GM23338 (cell line): ENCODE measurements around the gene MARCOL. TPM values are rescaled to one million over a fixed set of nuclear protein-coding genes. Genes with fewer than 3 reads are reported as not detected.

Source experiments
- ATAC-seq: fragments of 200-7000 bp; cut with Tn5 transposase; 3 replicates; pipeline ENCODE4 v1.9.1; 2020
- DNase-seq: peaks from one replicate; pipeline ENCODE4 v3.0.0-alpha.2; 2015; ENCODE audit warnings: low spot score
- H2AFZ ChIP-seq: fragments of 200-600 bp; sonication (generic); 2 replicates; pipeline ENCODE4 v1.8.0; 2016; ENCODE audit warnings: antibody characterized with exemption, mild to moderate bottlenecking, moderate library complexity
- H3F3A ChIP-seq: fragments of 200-600 bp; sonication (generic); replicated peaks from 2 replicates; pipeline ENCODE4 v1.8.0; 2017; ENCODE audit warnings: antibody characterized with exemption, mixed run types, low read depth
- H3K27ac ChIP-seq: fragments of 200-600 bp; sonication (generic); 2 replicates; pipeline ENCODE4 v1.6.1; 2016; ENCODE audit warnings: low read depth
- H3K27me3 ChIP-seq: fragments of 200-600 bp; sonication (generic); 2 replicates; pipeline ENCODE4 v1.8.0; 2016; ENCODE audit warnings: mild to moderate bottlenecking, mixed run types, moderate library complexity; ENCODE audit not compliant: insufficient read depth
- H3K36me3 ChIP-seq: fragments of 200-600 bp; sonication (generic); 2 replicates; pipeline ENCODE4 v1.8.0; 2016; ENCODE audit warnings: mild to moderate bottlenecking; ENCODE audit not compliant: insufficient read depth
- H3K4me1 ChIP-seq: fragments of 200-600 bp; sonication (generic); 2 replicates; pipeline ENCODE4 v1.8.0; 2016; ENCODE audit warnings: mild to moderate bottlenecking, moderate library complexity; ENCODE audit not compliant: insufficient read depth
- H3K4me2 ChIP-seq: fragments of 200-600 bp; sonication (generic); 2 replicates; pipeline ENCODE4 v1.7.1; 2017; ENCODE audit warnings: mixed run types
- H3K4me3 ChIP-seq: fragments of 200-600 bp; sonication (generic); 2 replicates; pipeline ENCODE4 v1.6.1; 2016; ENCODE audit warnings: mixed run types
- H3K79me2 ChIP-seq: fragments of 200-600 bp; sonication (generic); replicated peaks from 2 replicates; pipeline ENCODE4 v1.8.0; 2017; ENCODE audit warnings: mild to moderate bottlenecking; ENCODE audit not compliant: insufficient read depth
- H3K9me2 ChIP-seq: fragments of 200-600 bp; sonication (generic); 2 replicates; pipeline ENCODE4 v1.8.0; 2017; ENCODE audit not compliant: insufficient read depth
- H4K20me1 ChIP-seq: fragments of 200-600 bp; sonication (generic); replicated peaks from 2 replicates; pipeline ENCODE4 v1.8.0; 2017; ENCODE audit warnings: mild to moderate bottlenecking; ENCODE audit not compliant: insufficient read depth
- H3K27ac Mint-ChIP-seq: 2 replicates; pipeline ENCODE4 v1.8.0; 2020; ENCODE audit warnings: inconsistent platforms, mild to moderate bottlenecking, moderate library complexity, mixed read lengths
- H3K27me3 Mint-ChIP-seq: 3 replicates; pipeline ENCODE4 v1.8.0; 2022; ENCODE audit warnings: low read depth, mild to moderate bottlenecking, moderate library complexity, mixed read lengths, inconsistent platforms; ENCODE audit not compliant: insufficient read depth, poor library complexity
- H3K36me3 Mint-ChIP-seq: 3 replicates; pipeline ENCODE4 v1.8.0; 2021; ENCODE audit warnings: low read depth, mild to moderate bottlenecking, inconsistent platforms, moderate library complexity, mixed read lengths
- H3K4me1 Mint-ChIP-seq: 3 replicates; pipeline ENCODE4 v1.8.0; 2020; ENCODE audit warnings: mild to moderate bottlenecking, inconsistent platforms, mixed read lengths
- H3K4me3 Mint-ChIP-seq: 3 replicates; pipeline ENCODE4 v1.8.0; 2021; ENCODE audit warnings: moderate library complexity, mild to moderate bottlenecking, inconsistent platforms, mixed read lengths
- H3K9me3 Mint-ChIP-seq: 3 replicates; pipeline ENCODE4 v1.8.0; 2020; ENCODE audit warnings: moderate library complexity, mild to moderate bottlenecking, inconsistent platforms, mixed read lengths
- CREB1 ChIP-seq: fragments of 250-450 bp; sonication (Bioruptor Pico); IDR thresholded peaks from 2 replicates; pipeline ENCODE4 v1.5.0; 2020; ENCODE audit warnings: low read depth, mild to moderate bottlenecking, moderate library complexity
- EZH2 ChIP-seq: fragments of 200-600 bp; sonication (generic); IDR thresholded peaks from one replicate; pipeline ENCODE4 v1.8.0; 2017; ENCODE audit warnings: antibody characterized with exemption, mild to moderate bottlenecking, low read depth; ENCODE audit not compliant: unreplicated experiment
- EZH2phosphoT487 ChIP-seq: fragments of 200-600 bp; sonication (generic); IDR thresholded peaks from one replicate; pipeline ENCODE4 v1.8.1; 2018; ENCODE audit warnings: antibody characterized with exemption; ENCODE audit not compliant: unreplicated experiment
- JUNB ChIP-seq: IDR thresholded peaks from one replicate; pipeline ENCODE4 v1.6.1; 2016; ENCODE audit warnings: antibody characterized with exemption; ENCODE audit not compliant: unreplicated experiment
- NANOG ChIP-seq: IDR thresholded peaks from 2 replicates; pipeline ENCODE4 v1.6.1; 2016; ENCODE audit warnings: antibody characterized with exemption, borderline replicate concordance
- POLR2AphosphoS5 ChIP-seq: IDR thresholded peaks from 2 replicates; pipeline ENCODE4 v1.6.1; 2016; ENCODE audit warnings: antibody characterized with exemption, low read depth
- ZNF114 ChIP-seq: fragments of 250-450 bp; sonication (Bioruptor Pico); IDR thresholded peaks from 2 replicates; pipeline ENCODE4 v1.5.0; 2020; ENCODE audit warnings: mild to moderate bottlenecking, moderate library complexity
- ZNF331 ChIP-seq: fragments of 250-450 bp; sonication (Bioruptor Pico); IDR thresholded peaks from 2 replicates; pipeline ENCODE4 v1.5.0; 2020; ENCODE audit warnings: low read depth, mild to moderate bottlenecking, moderate library complexity
- polyA plus RNA-seq: library from polyadenylated mRNA; unstranded; fragments of >200 nt; fragmentation: Nextera tagmentation; extraction: Ambion mirVana; gene quantifications from 2 replicates; pipeline ENCODE4 v1.2.1, GENCODE V29; 2016
- total RNA-seq: library from RNA; depleted of rRNA; stranded (reverse); fragments of >200 nt; shearing (Covaris generic); gene quantifications from 2 replicates; pipeline ENCODE4 v1.2.3, GENCODE V29; 2014
- TF ChIP-seq, protein P1 (sequence below): IDR thresholded peaks from 2 replicates; pipeline ENCODE4 v1.6.1; 2016; ENCODE audit warnings: antibody characterized with exemption
- TF ChIP-seq, protein P2 (sequence below), 2 experiments: fragments of 200-600 bp in 1 of 2; sonication (generic) in 1 of 2; conservative IDR thresholded peaks; 2 replicates each; pipeline versions ENCODE4 v1.5.1 to v1.6.1; 2016 to 2017; ENCODE audit warnings: antibody characterized with exemption in 2 of 2, low read depth in 2 of 2, mild to moderate bottlenecking in 2 of 2, moderate library complexity in 1 of 2
- TF ChIP-seq, protein P3 (sequence below): fragments of 250-450 bp; sonication (Bioruptor Pico); IDR thresholded peaks from 2 replicates; pipeline ENCODE4 v1.5.0; 2020; ENCODE audit warnings: mild to moderate bottlenecking, moderate library complexity

The MARCOL gene
- total and polyA plus RNA-seq, 2 experiments from 2014 or later = not detected

DNA sequence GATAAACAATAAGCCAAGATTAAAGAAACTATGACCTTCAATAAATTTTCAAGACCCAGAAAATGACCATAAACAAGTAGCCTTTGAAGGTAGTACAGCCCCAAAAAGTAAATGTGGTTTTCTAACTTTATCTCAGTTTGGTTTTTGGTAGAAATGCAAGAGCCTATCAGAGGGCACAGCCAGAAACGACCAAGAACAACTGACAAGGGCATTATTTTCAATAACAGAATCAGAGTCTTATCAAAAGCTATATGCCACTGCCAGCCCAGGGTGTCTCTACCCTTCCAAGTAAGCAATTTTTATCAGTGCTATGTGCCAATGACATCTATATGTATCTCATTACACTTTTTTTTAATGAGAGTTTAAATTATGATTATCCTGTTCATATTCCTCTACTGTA, 47.3 kb upstream of the MARCOL start:
- H3K4me1 ChIP-seq = no peaks in the 10 kb centered on the region
- H2AFZ ChIP-seq = no peak overlapping the region
- Mint-ChIP-seq H3K4me3 (no peak overlapping the region), H3K4me1 (no peaks in the 10 kb centered on the region), H3K36me3 (no peaks in the 10 kb centered on the region), H3K27ac (no peak overlapping the region), H3K9me3 (no peaks in the 10 kb centered on the region), H3K27me3 (no peaks in the 10 kb centered on the region)
- DNase-seq (no peak), ATAC-seq (no peak)
- no peaks in the 10 kb centered on the region for H3K9me2 ChIP-seq
- H3K4me3 ChIP-seq = no peak overlapping the region
- no peaks in the 10 kb centered on the region for H3K36me3 ChIP-seq
- H3K27me3 ChIP-seq = no peaks in the 10 kb centered on the region
- no peaks in the 10 kb centered on the region for H3K79me2 ChIP-seq
- TF ChIP-seq NANOG (no peak), CREB1 (CRISPR knock-in tag) (no peak), ZNF114 (no peak), ZNF331 (CRISPR knock-in tag) (no peak), EZH2phosphoT487 (no peak), JUNB (no peak), POLR2AphosphoS5 (no peak), EZH2 (no peak)
- TF ChIP-seq, protein P1, sequence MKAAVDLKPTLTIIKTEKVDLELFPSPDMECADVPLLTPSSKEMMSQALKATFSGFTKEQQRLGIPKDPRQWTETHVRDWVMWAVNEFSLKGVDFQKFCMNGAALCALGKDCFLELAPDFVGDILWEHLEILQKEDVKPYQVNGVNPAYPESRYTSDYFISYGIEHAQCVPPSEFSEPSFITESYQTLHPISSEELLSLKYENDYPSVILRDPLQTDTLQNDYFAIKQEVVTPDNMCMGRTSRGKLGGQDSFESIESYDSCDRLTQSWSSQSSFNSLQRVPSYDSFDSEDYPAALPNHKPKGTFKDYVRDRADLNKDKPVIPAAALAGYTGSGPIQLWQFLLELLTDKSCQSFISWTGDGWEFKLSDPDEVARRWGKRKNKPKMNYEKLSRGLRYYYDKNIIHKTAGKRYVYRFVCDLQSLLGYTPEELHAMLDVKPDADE = no peak
- TF ChIP-seq, protein P2, sequence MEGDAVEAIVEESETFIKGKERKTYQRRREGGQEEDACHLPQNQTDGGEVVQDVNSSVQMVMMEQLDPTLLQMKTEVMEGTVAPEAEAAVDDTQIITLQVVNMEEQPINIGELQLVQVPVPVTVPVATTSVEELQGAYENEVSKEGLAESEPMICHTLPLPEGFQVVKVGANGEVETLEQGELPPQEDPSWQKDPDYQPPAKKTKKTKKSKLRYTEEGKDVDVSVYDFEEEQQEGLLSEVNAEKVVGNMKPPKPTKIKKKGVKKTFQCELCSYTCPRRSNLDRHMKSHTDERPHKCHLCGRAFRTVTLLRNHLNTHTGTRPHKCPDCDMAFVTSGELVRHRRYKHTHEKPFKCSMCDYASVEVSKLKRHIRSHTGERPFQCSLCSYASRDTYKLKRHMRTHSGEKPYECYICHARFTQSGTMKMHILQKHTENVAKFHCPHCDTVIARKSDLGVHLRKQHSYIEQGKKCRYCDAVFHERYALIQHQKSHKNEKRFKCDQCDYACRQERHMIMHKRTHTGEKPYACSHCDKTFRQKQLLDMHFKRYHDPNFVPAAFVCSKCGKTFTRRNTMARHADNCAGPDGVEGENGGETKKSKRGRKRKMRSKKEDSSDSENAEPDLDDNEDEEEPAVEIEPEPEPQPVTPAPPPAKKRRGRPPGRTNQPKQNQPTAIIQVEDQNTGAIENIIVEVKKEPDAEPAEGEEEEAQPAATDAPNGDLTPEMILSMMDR (conservative IDR thresholded peaks at IDR 0.05; ENCODE audit: low read depth in 2 of 2) = no peak
- TF ChIP-seq, protein P3, sequence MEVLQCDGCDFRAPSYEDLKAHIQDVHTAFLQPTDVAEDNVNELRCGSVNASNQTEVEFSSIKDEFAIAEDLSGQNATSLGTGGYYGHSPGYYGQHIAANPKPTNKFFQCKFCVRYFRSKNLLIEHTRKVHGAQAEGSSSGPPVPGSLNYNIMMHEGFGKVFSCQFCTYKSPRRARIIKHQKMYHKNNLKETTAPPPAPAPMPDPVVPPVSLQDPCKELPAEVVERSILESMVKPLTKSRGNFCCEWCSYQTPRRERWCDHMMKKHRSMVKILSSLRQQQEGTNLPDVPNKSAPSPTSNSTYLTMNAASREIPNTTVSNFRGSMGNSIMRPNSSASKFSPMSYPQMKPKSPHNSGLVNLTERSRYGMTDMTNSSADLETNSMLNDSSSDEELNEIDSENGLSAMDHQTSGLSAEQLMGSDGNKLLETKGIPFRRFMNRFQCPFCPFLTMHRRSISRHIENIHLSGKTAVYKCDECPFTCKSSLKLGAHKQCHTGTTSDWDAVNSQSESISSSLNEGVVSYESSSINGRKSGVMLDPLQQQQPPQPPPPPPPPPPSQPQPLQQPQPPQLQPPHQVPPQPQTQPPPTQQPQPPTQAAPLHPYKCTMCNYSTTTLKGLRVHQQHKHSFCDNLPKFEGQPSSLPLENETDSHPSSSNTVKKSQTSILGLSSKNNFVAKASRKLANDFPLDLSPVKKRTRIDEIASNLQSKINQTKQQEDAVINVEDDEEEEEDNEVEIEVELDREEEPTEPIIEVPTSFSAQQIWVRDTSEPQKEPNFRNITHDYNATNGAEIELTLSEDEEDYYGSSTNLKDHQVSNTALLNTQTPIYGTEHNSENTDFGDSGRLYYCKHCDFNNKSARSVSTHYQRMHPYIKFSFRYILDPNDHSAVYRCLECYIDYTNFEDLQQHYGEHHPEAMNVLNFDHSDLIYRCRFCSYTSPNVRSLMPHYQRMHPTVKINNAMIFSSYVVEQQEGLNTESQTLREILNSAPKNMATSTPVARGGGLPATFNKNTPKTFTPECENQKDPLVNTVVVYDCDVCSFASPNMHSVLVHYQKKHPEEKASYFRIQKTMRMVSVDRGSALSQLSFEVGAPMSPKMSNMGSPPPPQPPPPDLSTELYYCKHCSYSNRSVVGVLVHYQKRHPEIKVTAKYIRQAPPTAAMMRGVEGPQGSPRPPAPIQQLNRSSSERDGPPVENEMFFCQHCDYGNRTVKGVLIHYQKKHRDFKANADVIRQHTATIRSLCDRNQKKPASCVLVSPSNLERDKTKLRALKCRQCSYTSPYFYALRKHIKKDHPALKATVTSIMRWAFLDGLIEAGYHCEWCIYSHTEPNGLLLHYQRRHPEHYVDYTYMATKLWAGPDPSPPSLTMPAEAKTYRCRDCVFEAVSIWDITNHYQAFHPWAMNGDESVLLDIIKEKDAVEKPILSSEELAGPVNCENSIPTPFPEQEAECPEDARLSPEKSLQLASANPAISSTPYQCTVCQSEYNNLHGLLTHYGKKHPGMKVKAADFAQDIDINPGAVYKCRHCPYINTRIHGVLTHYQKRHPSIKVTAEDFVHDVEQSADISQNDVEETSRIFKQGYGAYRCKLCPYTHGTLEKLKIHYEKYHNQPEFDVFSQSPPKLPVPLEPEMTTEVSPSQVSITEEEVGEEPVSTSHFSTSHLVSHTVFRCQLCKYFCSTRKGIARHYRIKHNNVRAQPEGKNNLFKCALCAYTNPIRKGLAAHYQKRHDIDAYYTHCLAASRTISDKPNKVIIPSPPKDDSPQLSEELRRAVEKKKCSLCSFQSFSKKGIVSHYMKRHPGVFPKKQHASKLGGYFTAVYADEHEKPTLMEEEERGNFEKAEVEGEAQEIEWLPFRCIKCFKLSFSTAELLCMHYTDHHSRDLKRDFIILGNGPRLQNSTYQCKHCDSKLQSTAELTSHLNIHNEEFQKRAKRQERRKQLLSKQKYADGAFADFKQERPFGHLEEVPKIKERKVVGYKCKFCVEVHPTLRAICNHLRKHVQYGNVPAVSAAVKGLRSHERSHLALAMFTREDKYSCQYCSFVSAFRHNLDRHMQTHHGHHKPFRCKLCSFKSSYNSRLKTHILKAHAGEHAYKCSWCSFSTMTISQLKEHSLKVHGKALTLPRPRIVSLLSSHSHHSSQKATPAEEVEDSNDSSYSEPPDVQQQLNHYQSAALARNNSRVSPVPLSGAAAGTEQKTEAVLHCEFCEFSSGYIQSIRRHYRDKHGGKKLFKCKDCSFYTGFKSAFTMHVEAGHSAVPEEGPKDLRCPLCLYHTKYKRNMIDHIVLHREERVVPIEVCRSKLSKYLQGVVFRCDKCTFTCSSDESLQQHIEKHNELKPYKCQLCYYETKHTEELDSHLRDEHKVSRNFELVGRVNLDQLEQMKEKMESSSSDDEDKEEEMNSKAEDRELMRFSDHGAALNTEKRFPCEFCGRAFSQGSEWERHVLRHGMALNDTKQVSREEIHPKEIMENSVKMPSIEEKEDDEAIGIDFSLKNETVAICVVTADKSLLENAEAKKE (CRISPR knock-in tag) = no peak
- no peaks in the 10 kb centered on the region for H3F3A ChIP-seq
- no peak overlapping the region for H3K4me2 ChIP-seq
- H4K20me1 ChIP-seq = no peaks in the 10 kb centered on the region
- no peak overlapping the region for H3K27ac ChIP-seq
